Activated CD4-positive, alpha-beta T cell treated with anti-CD3 and anti-CD28 coated beads, Interleukin-2, Interleukin-4, amounts not matched to agents 100 ng/mL and 50 ng/mL, durations not matched to agents 16 hours and 8 hours (primary cell): ENCODE measurements around the gene XNDC1N.
"Not testable (repeated sequence)": the region's sequence is repeated elsewhere in the genome, so short reads cannot be mapped to it uniquely, and the experiment has no call there.

Experiments used
- DNase-seq: peaks from one replicate; pipeline ENCODE4 v3.0.0-alpha.2; 2020; ENCODE audit warnings: low spot score

Gene XNDC1N

DNA sequence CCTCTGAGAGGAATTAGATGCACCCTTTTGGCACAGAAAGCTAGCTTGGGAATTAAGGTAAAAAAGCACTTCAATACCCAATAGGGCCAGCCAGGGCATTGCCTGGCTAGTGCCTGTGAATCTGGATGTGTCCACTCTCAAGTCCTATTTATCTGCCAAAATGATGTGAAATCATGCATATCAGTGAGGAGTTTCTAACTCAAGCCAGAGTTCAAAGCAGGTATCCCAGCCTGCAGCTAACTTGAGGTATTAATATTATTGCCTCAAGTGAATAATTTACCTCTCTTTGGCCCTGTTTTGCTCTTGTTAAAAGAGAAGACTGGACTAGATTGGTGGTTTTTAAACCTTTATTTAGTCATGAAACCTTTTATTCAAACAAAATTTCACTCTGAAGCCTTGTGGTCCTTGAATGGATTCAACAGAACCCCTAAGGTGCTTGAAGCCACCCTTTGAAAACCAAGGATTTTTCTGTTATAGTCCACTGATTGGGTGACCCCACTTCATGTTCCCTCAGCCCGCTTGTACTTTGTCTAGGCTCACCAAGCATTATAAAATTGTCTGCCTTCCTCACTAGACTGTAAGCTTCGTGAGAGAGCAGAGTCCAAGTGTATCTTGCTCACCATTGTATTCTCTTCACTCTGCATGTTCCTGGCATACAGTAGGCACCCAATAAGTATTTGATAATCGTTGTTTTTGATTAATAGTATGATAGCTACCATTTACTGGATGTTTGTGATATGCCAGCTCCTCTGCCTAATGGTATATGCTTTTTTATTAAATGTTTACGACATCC, 4.9 kb upstream of the XNDC1N start:
- DNase-seq: no peak

- no peak for DNase-seq
These were observed 2.8 kb upstream of the XNDC1N start for GRCh38 chr11:71931245-71931602.

- DNase-seq: no peak
These were observed 2.3 kb upstream of the XNDC1N start for GRCh38 chr11:71930556-71931244.

DNA sequence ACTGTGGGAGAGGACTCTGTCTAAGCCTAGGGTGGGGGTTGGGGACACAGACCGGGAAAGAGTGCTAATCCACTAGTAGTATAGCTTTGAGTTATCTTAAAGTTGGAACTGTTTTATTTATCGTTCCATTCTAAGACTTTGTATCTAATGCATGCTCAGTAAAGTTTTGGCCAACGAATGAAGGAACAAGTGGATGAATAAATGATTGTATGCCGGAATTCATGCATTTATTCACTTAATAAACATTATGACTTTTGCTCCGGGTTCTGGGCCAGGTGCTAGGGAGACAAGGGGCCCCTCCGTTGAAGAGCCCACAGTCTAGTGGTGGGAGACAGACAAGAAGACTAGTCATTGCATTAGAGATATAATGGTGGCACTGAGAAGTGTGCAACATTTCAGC, 1.1 kb upstream of the XNDC1N start:
- no peak for DNase-seq

DNA sequence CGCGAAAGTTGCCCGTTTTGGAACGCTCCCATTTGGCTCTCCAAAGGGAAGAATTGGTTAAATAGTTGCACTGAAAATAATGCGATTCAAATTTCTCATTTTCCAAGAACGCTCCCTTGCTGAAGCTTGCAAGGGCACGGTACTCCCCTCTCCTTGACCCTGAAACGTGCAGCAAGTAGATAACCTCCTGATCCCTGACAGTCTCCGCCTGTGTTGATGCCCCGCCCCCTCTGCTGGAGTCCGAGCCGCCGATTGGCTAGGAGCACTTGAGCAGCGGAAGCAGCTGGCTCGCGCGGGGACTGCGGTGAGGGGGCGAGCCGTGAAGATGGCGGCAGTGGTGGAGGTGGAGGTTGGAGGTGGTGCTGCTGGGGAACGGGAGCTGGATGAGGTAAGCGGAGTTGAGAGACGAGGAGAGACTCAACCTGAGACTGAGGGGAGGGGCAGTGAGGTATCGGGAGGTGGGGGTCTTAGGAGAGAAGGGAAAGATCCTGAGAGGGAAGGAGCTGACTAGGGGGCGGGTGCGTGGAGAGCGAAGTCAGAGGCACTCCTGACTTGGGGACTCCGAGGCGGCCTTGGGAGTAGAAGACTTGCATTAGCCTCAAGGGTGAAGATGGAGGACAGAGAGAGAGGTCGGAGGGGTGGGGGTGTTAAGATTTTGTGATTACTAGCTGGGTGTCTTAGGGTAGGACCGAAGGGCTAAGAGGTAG, 496 bp upstream of the XNDC1N start, which contains the start of gene RNF121:
Gene RNF121, plus strand, starts transcription at position 310 of the 707 bp plus-strand sequence. Its CDS starts 16 bp downstream, at position 326.
- DNase-seq: peak; percentile 98

- no peak for DNase-seq
These were observed 10.7 kb downstream of the XNDC1N start for GRCh38 chr11:71917646-71918140.

DNA sequence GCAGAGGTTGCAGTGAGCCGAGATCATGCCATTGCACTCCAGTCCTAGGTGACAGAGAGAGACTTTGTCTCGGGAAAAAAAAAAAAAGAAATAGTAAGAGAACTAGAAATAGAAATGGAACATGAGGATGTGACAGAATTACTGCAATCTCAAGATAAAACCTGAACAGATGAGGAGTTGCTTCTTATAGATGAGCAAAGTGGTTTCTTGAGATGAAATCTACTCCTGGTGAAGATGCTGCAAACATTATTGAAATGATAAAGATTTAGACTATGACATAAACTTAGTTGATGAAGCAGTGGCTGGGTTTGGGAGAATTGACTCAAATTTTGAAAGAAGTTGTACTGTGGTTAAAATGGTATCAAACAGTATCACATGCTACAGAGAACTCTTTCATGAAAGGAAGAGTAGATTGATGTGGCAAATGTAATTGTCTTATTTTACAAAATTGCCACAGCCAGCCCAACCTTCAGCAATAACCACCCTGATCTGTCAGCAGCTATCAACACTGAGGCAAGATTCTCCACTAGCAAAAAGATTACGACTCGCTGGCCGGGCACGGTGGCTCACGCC, 13.7 kb downstream of the XNDC1N start:
- peak; percentile 76 for DNase-seq

DNA sequence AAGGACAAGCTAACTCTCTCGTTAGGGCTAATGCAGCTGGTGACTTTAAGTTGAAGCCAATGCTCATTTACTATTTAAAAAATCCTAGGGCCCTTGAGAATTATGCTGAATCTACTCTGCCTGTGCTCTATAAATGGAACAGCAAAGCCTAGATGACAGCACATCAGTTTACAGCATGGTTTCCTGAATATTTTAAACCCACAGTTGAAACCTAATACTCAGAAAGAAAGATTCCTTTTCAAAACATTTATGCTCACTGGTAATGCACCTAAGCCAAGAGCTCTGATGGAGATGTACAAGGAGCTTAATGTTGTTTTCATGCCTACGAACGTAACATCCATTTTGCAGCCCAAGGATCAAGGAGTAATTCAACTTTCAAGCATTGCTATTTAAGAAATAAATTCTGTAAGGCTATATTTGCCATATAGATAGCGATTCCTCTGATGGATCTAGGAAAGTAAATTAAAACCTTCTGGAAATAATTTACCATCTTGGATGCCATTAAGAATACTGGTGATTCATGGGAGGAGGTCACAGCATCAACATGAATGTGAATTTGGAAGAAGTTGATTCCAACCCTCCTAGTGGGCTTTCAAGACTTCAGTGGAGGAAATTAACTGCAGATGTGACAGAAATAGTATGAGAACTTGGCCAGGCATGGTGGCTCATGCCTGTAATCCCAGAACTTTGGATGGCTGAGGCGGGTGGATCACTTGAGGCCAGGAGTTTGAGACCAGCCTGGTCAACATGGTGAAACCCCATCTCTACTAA, 14.5 kb downstream of the XNDC1N start:
- DNase-seq: no peak

GRCh38 chr11:71911986-71912340, 16.4 kb downstream of the XNDC1N start:
- DNase-seq: not testable (repeated sequence)

DNA sequence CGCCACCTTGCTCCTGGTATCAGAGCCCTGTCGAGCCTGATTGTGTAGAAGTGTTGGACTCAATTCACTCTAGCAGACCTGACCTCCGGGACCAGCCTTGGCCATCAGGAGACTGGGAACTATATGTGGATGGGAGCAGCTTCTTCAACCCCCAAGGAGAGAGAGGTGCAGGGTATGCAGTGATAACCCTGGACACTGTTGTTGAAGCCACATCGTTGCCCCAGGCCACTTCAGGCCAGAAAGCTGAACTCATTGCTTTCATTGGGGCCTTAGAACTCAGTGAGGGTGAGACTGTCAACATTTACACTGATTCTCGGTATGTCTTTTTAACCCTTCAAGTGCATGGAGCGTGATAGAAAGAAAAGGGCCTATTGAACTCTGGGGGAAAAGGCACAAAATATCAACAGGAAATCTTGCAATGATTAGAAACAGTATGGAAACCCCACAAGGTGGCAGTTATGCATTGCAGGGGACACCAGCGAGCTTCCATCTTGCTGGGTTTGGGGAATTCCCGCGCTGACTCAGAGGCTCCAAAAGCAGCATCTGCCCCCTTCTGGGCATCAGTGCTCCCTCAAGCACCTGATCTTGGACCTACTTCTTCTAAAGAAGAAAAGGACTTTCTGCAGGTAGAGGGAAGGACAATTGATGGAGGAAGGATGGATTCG, 16.9 kb downstream of the XNDC1N start:
- peak; percentile 83 for DNase-seq

DNA sequence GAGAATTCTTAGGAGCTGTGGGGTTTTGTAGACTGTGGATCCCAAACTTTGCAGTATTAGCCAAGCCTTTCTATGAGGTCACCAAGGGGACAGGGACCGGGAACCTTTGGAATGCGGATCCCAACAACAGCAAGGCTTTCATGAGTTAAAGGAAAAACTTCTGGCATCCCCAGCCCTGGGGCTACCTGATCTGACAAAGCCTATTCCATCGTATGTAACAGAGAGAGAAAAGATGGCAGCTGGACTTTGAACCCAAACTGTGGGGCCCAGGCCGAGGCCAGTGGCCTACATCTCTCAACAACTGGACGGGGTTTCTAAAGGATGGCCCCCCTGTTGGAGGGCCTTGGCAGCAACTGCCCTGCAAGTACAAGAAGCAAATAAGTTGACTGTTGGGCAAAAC, 17.6 kb downstream of the XNDC1N start:
- not testable (repeated sequence) for DNase-seq

DNA sequence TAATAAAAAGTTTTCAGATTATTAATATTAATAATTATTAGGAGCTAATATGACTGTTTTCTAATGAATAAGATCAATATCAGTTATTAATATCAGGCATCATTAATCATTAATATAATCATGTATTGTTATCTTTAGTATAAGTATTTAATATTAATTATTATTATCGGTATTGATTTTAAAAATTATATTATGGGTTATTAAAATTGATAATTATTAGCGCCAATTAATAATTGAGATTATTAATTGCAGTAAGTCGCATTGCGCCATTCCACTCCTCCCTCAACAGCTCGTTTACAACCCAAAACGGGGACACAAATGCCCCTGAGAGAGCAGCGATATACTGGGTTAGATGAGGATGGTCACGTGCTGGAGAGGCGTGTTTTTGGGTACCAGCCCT, 20.2 kb downstream of the XNDC1N start:
- DNase-seq: no peak

DNA sequence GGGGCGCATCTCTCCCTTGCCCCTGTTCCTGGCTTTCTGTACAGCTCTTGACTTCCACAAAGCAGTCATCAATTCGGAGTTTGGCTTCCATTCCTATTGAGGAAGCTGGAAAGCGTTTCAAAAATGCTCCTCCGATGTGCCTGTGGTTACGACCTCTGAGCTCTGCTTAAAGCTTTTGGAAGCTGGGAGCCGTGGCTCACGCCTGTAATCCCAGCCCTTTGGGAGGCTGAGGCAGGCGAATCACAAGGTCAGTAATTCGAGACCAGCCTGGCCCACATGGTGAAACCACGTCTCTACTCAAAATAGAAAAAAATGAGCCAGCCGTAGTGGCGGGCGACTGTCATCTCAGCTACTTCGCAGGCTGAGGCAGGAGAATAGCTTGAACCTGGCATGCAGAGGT, 27.3 kb downstream of the XNDC1N start:
- not testable (repeated sequence) for DNase-seq

DNA sequence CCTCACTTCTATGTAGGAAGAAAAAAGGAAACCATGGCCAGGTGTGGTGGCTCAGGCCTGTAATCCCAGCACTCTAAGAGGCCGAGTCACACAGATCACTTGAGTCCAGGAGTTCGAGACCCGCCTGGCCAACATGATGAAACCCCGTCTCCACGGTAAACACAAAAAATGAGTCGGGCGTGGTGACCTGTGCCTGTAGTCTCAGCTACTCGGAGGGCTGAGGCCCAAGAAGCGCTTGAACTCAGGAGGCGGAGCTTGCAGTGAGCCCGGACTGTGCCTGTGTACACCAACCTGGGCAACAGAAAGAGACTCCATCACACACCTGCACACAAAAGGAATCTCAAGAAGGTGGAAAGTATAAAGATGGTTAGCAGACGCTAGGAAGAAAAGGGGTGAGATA, 32.4 kb downstream of the XNDC1N start:
- no peak for DNase-seq

- DNase-seq: not testable (repeated sequence)
These were observed 39.1 kb downstream of the XNDC1N start for GRCh38 chr11:71889181-71889872.

- not testable (repeated sequence) for DNase-seq
These were observed 39.9 kb downstream of the XNDC1N start for GRCh38 chr11:71888335-71889010.

- DNase-seq: not testable (repeated sequence)
These were observed 42.6 kb downstream of the XNDC1N start for GRCh38 chr11:71885806-71886205.
